GM10266 (cell line): ENCODE data around the gene DGKB.

Experiments used
- DNase-seq: peaks from one replicate; pipeline ENCODE4 v3.0.0; 2012; ENCODE audit errors: extremely low spot score
- CTCF ChIP-seq: IDR thresholded peaks from 2 replicates; pipeline ENCODE4 v1.5.1; 2012; ENCODE audit warnings: mild to moderate bottlenecking, low read depth; ENCODE audit not compliant: control insufficient read depth, insufficient read depth; ENCODE audit errors: missing control alignments

Gene DGKB

DNA sequence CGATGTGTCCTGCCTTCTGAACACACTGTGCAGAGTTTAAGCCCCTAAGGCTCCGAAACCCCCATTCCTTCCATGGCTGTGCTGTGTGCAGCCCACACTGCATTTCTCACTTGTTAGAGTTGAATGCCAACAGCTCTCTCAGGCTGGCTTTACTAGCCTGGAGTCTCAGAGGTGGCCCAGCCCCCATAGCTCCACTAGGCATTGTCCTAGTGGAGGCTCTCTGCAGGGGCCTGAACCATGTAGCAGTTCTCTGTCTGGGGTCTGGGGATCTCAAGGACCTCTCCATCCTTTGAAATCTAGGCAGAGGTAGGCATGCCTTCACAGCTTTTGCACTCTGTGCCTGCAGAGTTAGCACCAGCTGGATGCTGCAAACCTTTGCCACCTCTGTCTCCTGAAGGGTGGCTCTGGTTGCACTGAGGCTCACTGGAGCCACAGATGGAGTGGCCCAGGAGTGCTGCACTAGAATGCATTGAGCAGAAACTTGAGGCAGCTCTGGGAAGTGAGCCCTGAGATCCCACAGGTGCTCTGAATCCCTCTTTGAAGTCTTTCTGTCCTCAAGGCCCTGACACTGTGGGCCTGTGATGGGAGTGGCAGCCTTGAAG lies 301.7 kb downstream of the DGKB start:
- DNase-seq, result no peak
- no peak for TF ChIP-seq CTCF

GRCh38 chr7:14598978-14599377 lies 303.6 kb downstream of the DGKB start:
- DNase-seq, result no peak

DNA sequence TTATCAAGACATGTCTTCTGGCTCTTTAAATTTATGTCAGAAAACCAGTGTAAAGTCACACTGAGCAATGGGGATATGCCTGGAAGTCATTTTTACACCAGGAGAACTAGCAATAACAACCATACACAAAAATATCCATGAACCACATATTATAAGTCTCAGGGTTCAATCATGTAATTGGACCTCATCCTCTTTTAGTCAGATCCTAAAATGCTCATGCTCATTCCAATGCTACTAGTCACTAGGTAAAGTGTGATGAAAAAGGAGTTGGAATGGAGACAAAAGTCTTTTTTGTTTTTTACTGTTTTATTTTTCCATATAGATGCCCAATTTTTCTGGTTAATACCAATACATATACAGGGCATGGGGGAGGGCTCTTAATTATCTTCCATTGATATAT lies 306.1 kb downstream of the DGKB start:
- TF ChIP-seq CTCF, result no peak
- DNase-seq, result no peak

More at GRCh38 chr7:14598978-14599377, 303.6 kb downstream of the DGKB start:
- TF ChIP-seq CTCF, result no peak

GRCh38 chr7:14590206-14590605 lies 312.3 kb downstream of the DGKB start:
- no peak for DNase-seq
- no peak for TF ChIP-seq CTCF

DNA sequence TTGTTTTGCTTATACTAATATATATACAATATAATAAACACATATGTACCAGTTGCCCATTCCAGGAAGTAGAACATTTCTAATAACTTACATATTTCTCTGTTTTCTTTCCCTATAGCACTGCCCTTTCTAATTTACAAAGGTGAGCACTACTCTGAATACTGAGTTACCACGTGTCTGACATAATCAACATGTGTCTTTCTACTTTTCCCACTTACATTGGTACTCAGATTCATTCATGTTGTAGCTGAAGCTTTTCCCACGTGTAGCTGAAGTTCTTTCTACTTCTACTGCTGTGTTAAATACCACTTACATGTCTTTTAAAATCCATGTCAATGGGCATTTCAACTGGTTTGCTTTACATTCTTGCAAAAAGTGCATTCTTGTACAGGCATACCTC lies 317.3 kb downstream of the DGKB start:
- no peak for TF ChIP-seq CTCF
- no peak for DNase-seq

DNA sequence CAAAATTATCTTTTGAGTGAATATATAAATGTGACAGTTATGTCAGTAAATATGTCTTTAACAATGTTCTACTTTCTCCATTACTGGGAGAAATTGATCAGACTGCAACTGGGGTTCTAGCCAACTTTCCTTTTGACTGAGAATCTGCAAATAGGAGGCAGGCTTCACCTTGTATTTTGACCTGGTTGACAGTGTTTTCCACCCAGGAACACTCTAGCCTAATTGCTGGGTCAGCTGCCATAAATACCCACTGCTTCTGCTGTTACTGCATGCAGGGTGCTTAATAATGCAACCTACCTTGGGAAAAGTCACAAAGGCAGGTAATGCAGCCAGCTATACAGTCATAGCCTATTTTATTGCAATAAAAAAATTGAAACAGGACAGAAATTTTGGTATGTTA lies 319.0 kb downstream of the DGKB start:
- DNase-seq, result no peak

More for the DNA sequence above, 319.0 kb downstream of the DGKB start:
- TF ChIP-seq CTCF, result no peak
